Keratinocyte (primary cell): ENCODE data around the gene SPATA13. TPM values are rescaled to one million over a fixed set of nuclear protein-coding genes. Genes with fewer than 3 reads are reported as not detected.

Experiments
- DNase-seq: peaks from one replicate; pipeline ENCODE4 v3.0.0-alpha.2; 2011; ENCODE audit warnings: low read depth, missing footprints, low spot score
- FAIRE-seq: peaks from 2 replicates; lab custom pipeline; 2011; peaks lifted over from hg19 to GRCh38; lab: Jason Lieb, UNC
- H2AFZ ChIP-seq: 2 replicates; pipeline ENCODE4 v1.6.0; 2012; ENCODE audit warnings: low read length, control low read depth, inconsistent platforms; ENCODE audit not compliant: control insufficient read depth
- H3K27ac ChIP-seq: 2 replicates; pipeline ENCODE4 v1.5.1; 2011; ENCODE audit warnings: low read length; ENCODE audit not compliant: control insufficient read depth, insufficient read depth
- H3K27me3 ChIP-seq: 3 replicates; pipeline ENCODE4 v1.6.0; 2011; ENCODE audit warnings: low read length; ENCODE audit not compliant: control insufficient read depth, insufficient read depth; ENCODE audit errors: extremely low read depth
- H3K36me3 ChIP-seq, 2 experiments: 2 replicates in 1 of 2; 3 replicates in 1 of 2; pipeline ENCODE4 v1.5.1; 2011; ENCODE audit warnings: low read length in 2 of 2, mild to moderate bottlenecking in 1 of 2; ENCODE audit not compliant: control insufficient read depth in 2 of 2, insufficient read depth in 2 of 2; ENCODE audit errors: extremely low read depth in 1 of 2
- H3K4me1 ChIP-seq: 3 replicates; pipeline ENCODE4 v1.5.1; 2011; ENCODE audit warnings: low read length; ENCODE audit not compliant: control insufficient read depth, insufficient read depth; ENCODE audit errors: extremely low read depth
- H3K4me2 ChIP-seq: 3 replicates; pipeline ENCODE4 v1.6.0; 2011; ENCODE audit warnings: low read depth, low read length; ENCODE audit not compliant: control insufficient read depth, insufficient read depth; ENCODE audit errors: extremely low read depth
- H3K4me3 ChIP-seq, 3 experiments: fragments of 200-600 bp in 1 of 3; sonication (generic) in 1 of 3; 2 replicates in 2 of 3; 3 replicates in 1 of 3; pipeline ENCODE4 v1.5.1; 2011 to 2016; ENCODE audit warnings: low read length in 3 of 3, mild to moderate bottlenecking in 3 of 3, control low read depth in 2 of 3, inconsistent platforms in 1 of 3, low read depth in 1 of 3, mixed read lengths in 1 of 3, mixed run types in 1 of 3, moderate library complexity in 1 of 3; ENCODE audit not compliant: control insufficient read depth in 2 of 3, insufficient read depth in 2 of 3; ENCODE audit errors: extremely low read depth in 1 of 3
- H3K79me2 ChIP-seq: 2 replicates; pipeline ENCODE4 v1.6.0; 2012; ENCODE audit warnings: low read length; ENCODE audit not compliant: control insufficient read depth, insufficient read depth
- H3K9ac ChIP-seq: 3 replicates; pipeline ENCODE4 v1.6.0; 2011; ENCODE audit warnings: low read length; ENCODE audit not compliant: control insufficient read depth, insufficient read depth; ENCODE audit errors: extremely low read depth
- H3K9me1 ChIP-seq: 3 replicates; pipeline ENCODE4 v1.6.0; 2011; ENCODE audit warnings: low read length; ENCODE audit not compliant: control insufficient read depth, insufficient read depth; ENCODE audit errors: extremely low read depth
- H3K9me3 ChIP-seq: 2 replicates; pipeline ENCODE4 v1.5.1; 2012; ENCODE audit warnings: low read depth, low read length; ENCODE audit not compliant: control insufficient read depth
- H4K20me1 ChIP-seq: 3 replicates; pipeline ENCODE4 v1.6.0; 2011; ENCODE audit warnings: low read length; ENCODE audit not compliant: control insufficient read depth, insufficient read depth; ENCODE audit errors: extremely low read depth
- EZH2 ChIP-seq: IDR thresholded peaks from one replicate; pipeline ENCODE4 v1.6.1; 2012; ENCODE audit warnings: inconsistent platforms, mild to moderate bottlenecking, low read length, moderate library complexity
- dilution Hi-C: fragments of 300-500 bp; cut with MboI; formaldehyde crosslinking; loops from one replicate; pipeline ENCODE4 v1.7.0; 2020; ENCODE audit warnings: low sequenced_read_pairs; ENCODE audit not compliant: extremely low pct_ligation_motif_present
- polyA plus RNA-seq, 5 experiments: library from polyadenylated mRNA; depleted of rRNA in 3 of 5; stranded (reverse) in 3 of 5; stranded (forward) in 1 of 5; unstranded in 1 of 5; fragments of >200 nt; gene quantifications; 1 replicate in 1 of 5; 2 replicates in 3 of 5; 3 replicates in 1 of 5; pipeline versions ENCODE4 v1.2.1 to v1.2.3, GENCODE V29; 2011 to 2012; ENCODE audit warnings: missing spikeins in 2 of 5, low read depth in 1 of 5, low replicate concordance in 1 of 5
- TF ChIP-seq, protein P1 (sequence below), 3 experiments: IDR thresholded peaks in 1 of 3; conservative IDR thresholded peaks in 1 of 3; optimal IDR thresholded peaks in 1 of 3; 2 replicates in 2 of 3; 3 replicates in 1 of 3; pipeline versions ENCODE3 to v1.5.1; 2011; ENCODE audit warnings: low read length in 3 of 3, mild to moderate bottlenecking in 3 of 3, moderate library complexity in 2 of 3, control low read depth in 1 of 3, inconsistent platforms in 1 of 3; ENCODE audit not compliant: insufficient read depth in 2 of 3; ENCODE audit errors: extremely low read depth in 1 of 3

SPATA13 gene
- polyA plus RNA-seq, 1 donor (not counting 4 experiments of a cell fraction or from before 2014, with no cell fraction given): 1.2 TPM

- no peak overlapping the region for H2AFZ ChIP-seq
- H3K36me3 ChIP-seq: no peaks in the 10 kb centered on the region
- no peaks in the 10 kb centered on the region for H3K9me1 ChIP-seq
- H3K27me3 ChIP-seq: no peaks in the 10 kb centered on the region
- no peak overlapping the region for H3K27ac ChIP-seq
- dilution Hi-C loops: no loop called here
- no peak overlapping the region for H3K4me3 ChIP-seq
- no peaks in the 10 kb centered on the region for H3K9me3 ChIP-seq
- no peaks in the 10 kb centered on the region for H3K79me2 ChIP-seq
- DNase-seq (no peak), FAIRE-seq (no peak)
- no peak overlapping the region for H3K4me2 ChIP-seq
- H4K20me1 ChIP-seq: no peaks in the 10 kb centered on the region
- H3K9ac ChIP-seq: no peak overlapping the region
- TF ChIP-seq EZH2: no peak
- TF ChIP-seq, protein P1, sequence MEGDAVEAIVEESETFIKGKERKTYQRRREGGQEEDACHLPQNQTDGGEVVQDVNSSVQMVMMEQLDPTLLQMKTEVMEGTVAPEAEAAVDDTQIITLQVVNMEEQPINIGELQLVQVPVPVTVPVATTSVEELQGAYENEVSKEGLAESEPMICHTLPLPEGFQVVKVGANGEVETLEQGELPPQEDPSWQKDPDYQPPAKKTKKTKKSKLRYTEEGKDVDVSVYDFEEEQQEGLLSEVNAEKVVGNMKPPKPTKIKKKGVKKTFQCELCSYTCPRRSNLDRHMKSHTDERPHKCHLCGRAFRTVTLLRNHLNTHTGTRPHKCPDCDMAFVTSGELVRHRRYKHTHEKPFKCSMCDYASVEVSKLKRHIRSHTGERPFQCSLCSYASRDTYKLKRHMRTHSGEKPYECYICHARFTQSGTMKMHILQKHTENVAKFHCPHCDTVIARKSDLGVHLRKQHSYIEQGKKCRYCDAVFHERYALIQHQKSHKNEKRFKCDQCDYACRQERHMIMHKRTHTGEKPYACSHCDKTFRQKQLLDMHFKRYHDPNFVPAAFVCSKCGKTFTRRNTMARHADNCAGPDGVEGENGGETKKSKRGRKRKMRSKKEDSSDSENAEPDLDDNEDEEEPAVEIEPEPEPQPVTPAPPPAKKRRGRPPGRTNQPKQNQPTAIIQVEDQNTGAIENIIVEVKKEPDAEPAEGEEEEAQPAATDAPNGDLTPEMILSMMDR (optimal IDR thresholded peaks at IDR 0.05 in 1 of 3, IDR thresholded peaks at IDR 0.05 in 1 of 3, conservative IDR thresholded peaks at IDR 0.05 in 1 of 3; ENCODE audit: extremely low read depth in 1 of 3, insufficient read depth in 2 of 3, low read length in 3 of 3): no peak
- peaks cover 4% of the 10 kb centered on the region for H3K4me1 ChIP-seq
These were observed 104.9 kb downstream of the SPATA13 start for GRCh38 chr13:24265453-24265852.

- DNase-seq (no peak), FAIRE-seq (no peak)
- H2AFZ ChIP-seq: no peak overlapping the region
- dilution Hi-C loops: no loop called here
- no peaks in the 10 kb centered on the region for H3K27me3 ChIP-seq
- H4K20me1 ChIP-seq: no peaks in the 10 kb centered on the region
- H3K9me1 ChIP-seq: no peaks in the 10 kb centered on the region
- H3K4me3 ChIP-seq: no peak overlapping the region
- no peaks in the 10 kb centered on the region for H3K79me2 ChIP-seq
- H3K4me2 ChIP-seq: no peak overlapping the region
- no peak overlapping the region for H3K27ac ChIP-seq
- no peak overlapping the region for H3K9ac ChIP-seq
- no peaks in the 10 kb centered on the region for H3K9me3 ChIP-seq
- TF ChIP-seq, protein P1 (optimal IDR thresholded peaks at IDR 0.05 in 1 of 3, IDR thresholded peaks at IDR 0.05 in 1 of 3, conservative IDR thresholded peaks at IDR 0.05 in 1 of 3; ENCODE audit: extremely low read depth in 1 of 3, insufficient read depth in 2 of 3, low read length in 3 of 3): no peak
- TF ChIP-seq EZH2: no peak
- peaks cover 13% of the 10 kb centered on the region for H3K4me1 ChIP-seq
- no peaks in the 10 kb centered on the region for H3K36me3 ChIP-seq
These were observed 106.8 kb downstream of the SPATA13 start for GRCh38 chr13:24267274-24267673.
